Kidney epithelial cell (primary cell): ENCODE results near the gene MACROH2A1. TPM values are rescaled to one million over a fixed set of nuclear protein-coding genes. Genes with fewer than 3 reads are reported as not detected.

ENCODE experiments used
- DNase-seq: peaks from one replicate; pipeline ENCODE4 v3.0.0-alpha.2; 2010; ENCODE audit warnings: low read depth
- H3K27me3 ChIP-seq: 2 replicates; pipeline ENCODE4 v1.6.0; 2011; ENCODE audit warnings: low read length; ENCODE audit not compliant: control insufficient read depth, insufficient read depth
- H3K36me3 ChIP-seq: 2 replicates; pipeline ENCODE4 v1.5.1; 2011; ENCODE audit warnings: low read length; ENCODE audit not compliant: control insufficient read depth, insufficient read depth
- H3K4me3 ChIP-seq: 2 replicates; pipeline ENCODE4 v1.5.1; 2011; ENCODE audit warnings: low read depth, mild to moderate bottlenecking, control low read depth, low read length
- total RNA-seq: library from RNA; depleted of rRNA; stranded (reverse); fragments of >200 nt; gene quantifications from 2 replicates; pipeline ENCODE4 v1.2.3, GENCODE V29; 2015
- TF ChIP-seq, protein P1 (sequence below): IDR thresholded peaks from 2 replicates; pipeline ENCODE4 v1.5.1; 2011; ENCODE audit warnings: mild to moderate bottlenecking, moderate library complexity, low read length, control low read depth, inconsistent platforms; ENCODE audit not compliant: insufficient read depth, poor library complexity, severe bottlenecking

MACROH2A1 gene
- total RNA-seq, 1 donor from 2014 or later = 298 TPM

- H3K4me3 ChIP-seq = no peak overlapping the region
Measured at GRCh38 chr5:135355169-135355568, 43.9 kb downstream of the MACROH2A1 start.

GRCh38 chr5:135353952-135354721, 44.9 kb downstream of the MACROH2A1 start:
- Histone ChIP-seq H3K36me3 (no peaks in the 10 kb centered on the region), H3K4me3 (no peak overlapping the region), H3K27me3 (no peaks in the 10 kb centered on the region)
- no peak for DNase-seq
- TF ChIP-seq, protein P1, sequence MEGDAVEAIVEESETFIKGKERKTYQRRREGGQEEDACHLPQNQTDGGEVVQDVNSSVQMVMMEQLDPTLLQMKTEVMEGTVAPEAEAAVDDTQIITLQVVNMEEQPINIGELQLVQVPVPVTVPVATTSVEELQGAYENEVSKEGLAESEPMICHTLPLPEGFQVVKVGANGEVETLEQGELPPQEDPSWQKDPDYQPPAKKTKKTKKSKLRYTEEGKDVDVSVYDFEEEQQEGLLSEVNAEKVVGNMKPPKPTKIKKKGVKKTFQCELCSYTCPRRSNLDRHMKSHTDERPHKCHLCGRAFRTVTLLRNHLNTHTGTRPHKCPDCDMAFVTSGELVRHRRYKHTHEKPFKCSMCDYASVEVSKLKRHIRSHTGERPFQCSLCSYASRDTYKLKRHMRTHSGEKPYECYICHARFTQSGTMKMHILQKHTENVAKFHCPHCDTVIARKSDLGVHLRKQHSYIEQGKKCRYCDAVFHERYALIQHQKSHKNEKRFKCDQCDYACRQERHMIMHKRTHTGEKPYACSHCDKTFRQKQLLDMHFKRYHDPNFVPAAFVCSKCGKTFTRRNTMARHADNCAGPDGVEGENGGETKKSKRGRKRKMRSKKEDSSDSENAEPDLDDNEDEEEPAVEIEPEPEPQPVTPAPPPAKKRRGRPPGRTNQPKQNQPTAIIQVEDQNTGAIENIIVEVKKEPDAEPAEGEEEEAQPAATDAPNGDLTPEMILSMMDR = no peak

More at GRCh38 chr5:135355169-135355568, 43.9 kb downstream of the MACROH2A1 start:
- TF ChIP-seq, protein P1 = no peak
- no peaks in the 10 kb centered on the region for H3K27me3 ChIP-seq
- no peak for DNase-seq
- no peaks in the 10 kb centered on the region for H3K36me3 ChIP-seq

- TF ChIP-seq, protein P1 = no peak
- Histone ChIP-seq H3K4me3 (no peak overlapping the region), H3K36me3 (no peaks in the 10 kb centered on the region), H3K27me3 (no peaks in the 10 kb centered on the region)
- DNase-seq = no peak
Measured at GRCh38 chr5:135350536-135350935, 48.5 kb downstream of the MACROH2A1 start.

- TF ChIP-seq, protein P1 = no peak
- no peak for DNase-seq
- no peaks in the 10 kb centered on the region for H3K27me3 ChIP-seq
- H3K36me3 ChIP-seq = no peaks in the 10 kb centered on the region
- no peak overlapping the region for H3K4me3 ChIP-seq
Measured at GRCh38 chr5:135349886-135350285, 49.1 kb downstream of the MACROH2A1 start.

DNA sequence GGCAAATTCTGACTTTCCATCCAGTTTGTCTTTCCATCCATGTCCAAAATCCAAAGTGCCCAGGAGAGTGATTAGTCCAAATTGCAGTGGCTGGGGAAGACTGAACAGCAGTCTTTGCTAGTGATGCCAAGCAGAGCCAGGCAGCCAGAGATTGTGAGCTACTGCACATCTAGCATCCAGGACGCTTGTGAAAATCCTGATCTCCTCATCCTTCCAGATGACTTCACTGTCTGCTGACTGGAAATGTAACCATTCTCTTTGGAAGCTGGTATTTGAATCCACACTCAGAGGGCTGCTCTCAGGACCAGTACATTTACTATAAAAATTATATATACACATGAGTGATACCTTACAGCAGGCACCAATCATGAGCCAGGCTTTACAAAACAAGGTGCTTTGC, 49.6 kb downstream of the MACROH2A1 start:
- DNase-seq = no peak
- Histone ChIP-seq H3K4me3 (no peak overlapping the region), H3K27me3 (no peaks in the 10 kb centered on the region), H3K36me3 (no peaks in the 10 kb centered on the region)
- TF ChIP-seq, protein P1 = no peak

DNA sequence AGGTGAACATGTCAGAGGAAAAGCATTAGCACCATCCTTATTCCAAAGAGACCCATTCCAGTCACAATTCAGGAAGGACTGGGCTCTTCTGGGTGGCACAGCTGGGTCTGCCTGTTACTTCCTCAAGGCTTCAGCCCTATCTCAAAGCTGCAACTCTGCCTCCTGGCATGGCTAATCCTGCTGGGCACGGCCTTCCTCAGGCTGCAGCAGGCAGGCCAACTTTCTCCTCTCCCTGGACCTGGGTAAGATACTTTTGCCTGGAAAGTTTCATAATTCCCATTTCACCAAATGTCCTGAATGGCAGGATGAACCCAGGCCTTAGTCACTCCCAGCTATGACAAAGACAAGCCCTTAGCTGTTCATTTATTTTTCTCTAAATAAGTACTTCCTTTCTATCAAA, 50.1 kb downstream of the MACROH2A1 start:
- DNase-seq = no peak
- H3K36me3 ChIP-seq = no peaks in the 10 kb centered on the region
- no peaks in the 10 kb centered on the region for H3K27me3 ChIP-seq
- H3K4me3 ChIP-seq = no peak overlapping the region
- TF ChIP-seq, protein P1 = no peak
